NB4 (cell line): ENCODE measurements around the gene GPR146.

ENCODE experiments used
- MAX ChIP-seq: IDR thresholded peaks from 2 replicates; pipeline ENCODE4 v1.6.1; 2011; ENCODE audit warnings: low read depth, low read length
- POLR2A ChIP-seq: IDR thresholded peaks from 2 replicates; pipeline ENCODE4 v1.6.1; 2011; ENCODE audit warnings: mild to moderate bottlenecking; ENCODE audit not compliant: insufficient read length; ENCODE audit errors: extremely low read depth
- TF ChIP-seq, protein P1 (sequence below): IDR thresholded peaks from one replicate; pipeline ENCODE4 v1.5.1; 2012; ENCODE audit warnings: low read depth, low read length

GRCh38 chr7:1094870-1095269, 50.5 kb downstream of the GPR146 start:
- TF ChIP-seq POLR2A (no peak), MAX (no peak)
- TF ChIP-seq, protein P1, sequence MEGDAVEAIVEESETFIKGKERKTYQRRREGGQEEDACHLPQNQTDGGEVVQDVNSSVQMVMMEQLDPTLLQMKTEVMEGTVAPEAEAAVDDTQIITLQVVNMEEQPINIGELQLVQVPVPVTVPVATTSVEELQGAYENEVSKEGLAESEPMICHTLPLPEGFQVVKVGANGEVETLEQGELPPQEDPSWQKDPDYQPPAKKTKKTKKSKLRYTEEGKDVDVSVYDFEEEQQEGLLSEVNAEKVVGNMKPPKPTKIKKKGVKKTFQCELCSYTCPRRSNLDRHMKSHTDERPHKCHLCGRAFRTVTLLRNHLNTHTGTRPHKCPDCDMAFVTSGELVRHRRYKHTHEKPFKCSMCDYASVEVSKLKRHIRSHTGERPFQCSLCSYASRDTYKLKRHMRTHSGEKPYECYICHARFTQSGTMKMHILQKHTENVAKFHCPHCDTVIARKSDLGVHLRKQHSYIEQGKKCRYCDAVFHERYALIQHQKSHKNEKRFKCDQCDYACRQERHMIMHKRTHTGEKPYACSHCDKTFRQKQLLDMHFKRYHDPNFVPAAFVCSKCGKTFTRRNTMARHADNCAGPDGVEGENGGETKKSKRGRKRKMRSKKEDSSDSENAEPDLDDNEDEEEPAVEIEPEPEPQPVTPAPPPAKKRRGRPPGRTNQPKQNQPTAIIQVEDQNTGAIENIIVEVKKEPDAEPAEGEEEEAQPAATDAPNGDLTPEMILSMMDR: no peak
